Keratinocyte (primary cell): ENCODE data around the gene MDFIC2.

ENCODE experiments used
- CTCF ChIP-seq, 3 experiments: IDR thresholded peaks in 1 of 3; conservative IDR thresholded peaks in 1 of 3; optimal IDR thresholded peaks in 1 of 3; 2 replicates in 2 of 3; 3 replicates in 1 of 3; pipeline versions ENCODE3 to v1.5.1; 2011; ENCODE audit warnings: low read length in 3 of 3, mild to moderate bottlenecking in 3 of 3, moderate library complexity in 2 of 3, control low read depth in 1 of 3, inconsistent platforms in 1 of 3; ENCODE audit not compliant: insufficient read depth in 2 of 3; ENCODE audit errors: extremely low read depth in 1 of 3
- EZH2 ChIP-seq: IDR thresholded peaks from one replicate; pipeline ENCODE4 v1.6.1; 2012; ENCODE audit warnings: inconsistent platforms, mild to moderate bottlenecking, low read length, moderate library complexity

- no peak for TF ChIP-seq CTCF (optimal IDR thresholded peaks at IDR 0.05 in 1 of 3, IDR thresholded peaks at IDR 0.05 in 1 of 3, conservative IDR thresholded peaks at IDR 0.05 in 1 of 3; ENCODE audit: extremely low read depth in 1 of 3, insufficient read depth in 2 of 3, low read length in 3 of 3)
- TF ChIP-seq EZH2: no peak
Measured at GRCh38 chr3:70309591-70309990, 2.8 kb downstream of the MDFIC2 start.
